SK-N-SH (cell line): ENCODE measurements around the gene PRPSAP2.

ENCODE experiments used
- CTCF ChIP-seq: fragments of 200-600 bp; sonication (generic); IDR thresholded peaks from 2 replicates; pipeline ENCODE4 v1.6.1; 2017; ENCODE audit warnings: antibody characterized with exemption, mild to moderate bottlenecking, moderate library complexity
- EZH2phosphoT487 ChIP-seq: fragments of 200-600 bp; sonication (generic); IDR thresholded peaks from 2 replicates; pipeline ENCODE4 v1.6.1; 2017; ENCODE audit warnings: low read depth, mixed run types, mild to moderate bottlenecking, antibody characterized with exemption, moderate library complexity, borderline replicate concordance
- MAX ChIP-seq: IDR thresholded peaks from 2 replicates; pipeline ENCODE4 v1.4.0; 2012; ENCODE audit warnings: low read depth
- TAF1 ChIP-seq: IDR thresholded peaks from 2 replicates; pipeline ENCODE4 v1.6.1; 2012; ENCODE audit warnings: low read depth, mild to moderate bottlenecking, low read length, moderate library complexity, borderline replicate concordance

DNA sequence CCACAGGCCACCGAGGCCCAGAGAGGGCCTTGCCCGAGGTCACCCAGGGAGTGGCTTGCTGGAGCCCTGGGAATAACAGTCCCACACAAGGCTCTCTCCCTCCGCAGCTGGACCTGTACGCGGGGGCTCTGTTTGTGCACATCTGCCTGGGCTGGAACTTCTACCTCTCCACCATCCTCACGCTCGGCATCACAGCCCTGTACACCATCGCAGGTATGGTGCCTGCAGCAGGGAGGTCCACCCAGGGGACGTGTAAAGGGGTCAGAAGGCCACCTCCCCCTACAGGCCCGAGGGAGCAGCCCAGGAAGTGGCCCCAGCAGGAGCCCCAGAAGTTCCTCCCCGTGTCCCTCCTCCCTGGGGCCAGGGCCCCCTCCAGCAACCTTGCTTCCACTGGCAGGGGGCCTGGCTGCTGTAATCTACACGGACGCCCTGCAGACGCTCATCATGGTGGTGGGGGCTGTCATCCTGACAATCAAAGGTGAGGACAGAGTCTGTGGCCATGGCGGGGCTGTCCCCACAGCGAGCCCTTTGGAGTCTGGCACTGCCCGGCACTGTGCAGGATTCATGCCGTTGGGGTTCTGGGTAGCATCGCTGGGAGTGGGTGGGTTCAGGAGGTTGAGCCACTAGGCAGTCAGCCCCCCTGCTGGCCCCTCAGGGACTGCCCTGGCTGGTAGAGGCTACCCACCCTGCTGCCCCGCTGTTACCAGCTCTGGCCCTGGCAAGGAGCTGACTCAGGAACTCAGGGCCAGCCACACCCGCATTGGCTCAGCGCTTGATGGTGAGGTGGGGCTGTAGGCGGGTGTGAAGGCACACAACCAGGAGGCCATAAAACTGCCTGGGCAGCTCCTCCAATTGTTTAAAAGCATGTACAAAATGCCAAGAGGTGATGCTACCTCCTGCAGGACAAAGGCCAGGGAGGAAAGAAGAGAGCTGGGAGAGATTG lies 111.3 kb downstream of the PRPSAP2 start:
- TF ChIP-seq TAF1 (no peak), MAX (no peak), EZH2phosphoT487 (no peak), CTCF (no peak)
